ENCODE data around the gene ZMIZ1. TPM values are rescaled to one million over a fixed set of nuclear protein-coding genes. Genes with fewer than 3 reads are reported as not detected.
"Not testable (repeated sequence)": the region's sequence is repeated elsewhere in the genome, so short reads cannot be mapped to it uniquely, and the experiment has no call there.

ZMIZ1 gene
- total RNA-seq, 1 donor from 2014 or later, result 11.5 TPM

GRCh38 chr10:79335470-79336235 is 266.9 kb downstream of the ZMIZ1 start:
- H3K4me1 ChIP-seq (ENCODE audit: control insufficient read depth in 3 of 3, insufficient read depth in 3 of 3, low read length in 3 of 3), result peaks cover 0 to 15% (median 14%) of the 10 kb centered on the region in 3 donors
- H3K27ac ChIP-seq (ENCODE audit: low read depth, low read length), result no peak overlapping the region
- no peaks in the 10 kb centered on the region for H3K27me3 ChIP-seq (ENCODE audit: control insufficient read depth in 3 of 3, insufficient read depth in 3 of 3, low read length in 3 of 3)
- H3K9me3 ChIP-seq (ENCODE audit: control insufficient read depth in 3 of 3, low read length in 3 of 3), result no peaks in the 10 kb centered on the region
- no peak overlapping the region for H3K4me3 ChIP-seq (ENCODE audit: low read length in 3 of 3)
- peak overlapping the region in 2 of 3 donors; percentile 33 to 54 for H3K9ac ChIP-seq (ENCODE audit: low read depth in 1 of 3, low read length in 3 of 3)
- no peaks in the 10 kb centered on the region for H3K36me3 ChIP-seq (ENCODE audit: control insufficient read depth in 3 of 3, insufficient read depth in 3 of 3, low read length in 3 of 3)

DNA sequence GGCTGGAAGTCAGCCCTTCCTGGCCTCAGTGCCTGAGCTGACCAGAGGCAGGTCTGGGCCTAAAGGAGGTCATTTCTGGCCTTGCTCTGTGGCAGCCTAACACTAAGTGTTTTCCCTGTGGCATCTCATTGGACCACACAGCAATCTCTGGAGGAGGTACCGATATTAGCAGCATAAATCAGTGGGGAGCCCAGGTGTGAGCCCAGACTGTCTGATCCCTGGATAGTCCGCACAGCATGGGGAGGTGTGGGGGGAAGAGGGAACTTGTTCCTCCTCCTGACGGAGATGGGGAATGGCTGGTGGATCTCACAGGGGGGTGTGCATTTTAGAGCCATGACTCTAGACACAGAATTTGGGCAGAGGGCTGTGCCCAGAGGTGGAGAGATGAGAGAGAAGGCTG is 267.5 kb downstream of the ZMIZ1 start:
- H3K36me3 ChIP-seq (ENCODE audit: control insufficient read depth in 3 of 3, insufficient read depth in 3 of 3, low read length in 3 of 3), result no peaks in the 10 kb centered on the region
- H3K27me3 ChIP-seq (ENCODE audit: control insufficient read depth in 3 of 3, insufficient read depth in 3 of 3, low read length in 3 of 3), result no peaks in the 10 kb centered on the region
- H3K9me3 ChIP-seq (ENCODE audit: control insufficient read depth in 3 of 3, low read length in 3 of 3), result no peaks in the 10 kb centered on the region
- H3K9ac ChIP-seq (ENCODE audit: low read depth in 1 of 3, low read length in 3 of 3), result peak overlapping the region in 1 of 3 donors; percentile 54
- peaks cover 0 to 17% (median 15%) of the 10 kb centered on the region in 3 donors for H3K4me1 ChIP-seq (ENCODE audit: control insufficient read depth in 3 of 3, insufficient read depth in 3 of 3, low read length in 3 of 3)
- H3K27ac ChIP-seq (ENCODE audit: low read depth, low read length), result no peak overlapping the region
- H3K4me3 ChIP-seq (ENCODE audit: low read length in 3 of 3), result no peak overlapping the region

DNA sequence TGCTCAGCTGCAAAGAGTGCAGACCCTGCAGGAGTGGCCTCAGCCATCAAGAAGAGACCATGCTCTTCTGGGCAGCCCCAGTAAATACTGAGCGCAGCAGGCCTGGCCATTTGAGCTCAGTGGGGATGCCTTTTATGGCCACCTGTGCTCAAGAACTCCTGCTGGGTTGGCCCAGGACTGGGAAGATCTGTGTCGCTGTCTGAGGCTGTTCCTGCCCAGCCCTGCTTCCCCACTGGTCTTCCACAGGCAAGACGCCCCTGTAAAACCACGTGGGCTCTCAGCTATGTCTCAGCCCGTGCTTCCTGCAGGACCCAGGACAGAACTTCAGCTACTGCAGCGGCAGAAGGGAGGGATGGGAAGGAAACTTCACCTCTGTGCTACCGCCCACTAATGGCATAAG is 268.0 kb downstream of the ZMIZ1 start:
- no peak overlapping the region for H3K4me3 ChIP-seq (ENCODE audit: low read length in 3 of 3)
- H3K27me3 ChIP-seq (ENCODE audit: control insufficient read depth in 3 of 3, insufficient read depth in 3 of 3, low read length in 3 of 3), result no peaks in the 10 kb centered on the region
- H3K4me1 ChIP-seq (ENCODE audit: control insufficient read depth in 3 of 3, insufficient read depth in 3 of 3, low read length in 3 of 3), result peaks cover 0 to 17% (median 15%) of the 10 kb centered on the region in 3 donors
- H3K27ac ChIP-seq (ENCODE audit: low read depth, low read length), result no peak overlapping the region
- no peak overlapping the region for H3K9ac ChIP-seq (ENCODE audit: low read depth in 1 of 3, low read length in 3 of 3)
- no peaks in the 10 kb centered on the region for H3K9me3 ChIP-seq (ENCODE audit: control insufficient read depth in 3 of 3, low read length in 3 of 3)
- H3K36me3 ChIP-seq (ENCODE audit: control insufficient read depth in 3 of 3, insufficient read depth in 3 of 3, low read length in 3 of 3), result no peaks in the 10 kb centered on the region

DNA sequence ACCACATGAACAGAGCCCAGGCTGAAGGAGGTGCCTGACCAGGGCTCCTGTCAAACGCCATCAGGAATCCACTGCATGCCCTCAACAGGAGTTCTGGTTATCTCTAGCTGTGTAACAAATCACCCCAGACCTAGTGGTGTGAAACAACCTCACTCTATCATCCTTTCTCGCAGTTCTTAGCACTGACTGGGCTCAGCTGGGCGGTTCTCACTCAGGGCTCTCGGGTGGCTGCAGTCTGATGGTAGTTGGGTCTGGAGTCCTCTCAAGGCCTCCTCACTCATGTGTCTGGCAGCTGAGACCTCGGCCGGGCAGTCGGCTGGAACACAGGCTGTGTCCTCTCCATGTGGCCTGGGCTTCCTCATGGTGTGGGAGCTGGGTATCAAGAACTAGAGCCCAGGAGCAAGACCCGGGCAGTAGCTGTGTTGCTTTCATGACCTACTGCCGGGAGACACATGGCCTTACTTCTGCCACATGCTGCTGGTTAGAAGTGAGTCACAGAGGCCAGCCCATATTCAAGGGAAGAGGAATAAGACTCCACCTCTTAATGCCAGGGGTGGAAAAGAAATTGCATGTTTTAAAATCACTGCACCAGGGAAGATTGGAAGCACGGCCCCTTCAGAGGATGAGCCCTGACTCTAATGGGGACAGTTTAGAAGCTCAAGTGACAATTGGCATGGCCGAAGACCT is 269.2 kb downstream of the ZMIZ1 start:
- not testable (repeated sequence) for H3K9ac ChIP-seq (ENCODE audit: low read depth in 1 of 3, low read length in 3 of 3); H3K27me3 ChIP-seq (ENCODE audit: control insufficient read depth in 3 of 3, insufficient read depth in 3 of 3, low read length in 3 of 3); H3K27ac ChIP-seq (ENCODE audit: low read depth, low read length)

GRCh38 chr10:79339266-79339665 is 270.5 kb downstream of the ZMIZ1 start:
- Histone ChIP-seq H3K27me3 (ENCODE audit: control insufficient read depth in 3 of 3, insufficient read depth in 3 of 3, low read length in 3 of 3) (no peaks in the 10 kb centered on the region), H3K9ac (ENCODE audit: low read depth in 1 of 3, low read length in 3 of 3) (no peak overlapping the region), H3K4me3 (ENCODE audit: low read length in 3 of 3) (no peak overlapping the region), H3K4me1 (ENCODE audit: control insufficient read depth in 3 of 3, insufficient read depth in 3 of 3, low read length in 3 of 3) (peaks cover 4 to 31% (median 22%) of the 10 kb centered on the region in 3 donors), H3K36me3 (ENCODE audit: control insufficient read depth in 3 of 3, insufficient read depth in 3 of 3, low read length in 3 of 3) (no peaks in the 10 kb centered on the region), H3K9me3 (ENCODE audit: control insufficient read depth in 3 of 3, low read length in 3 of 3) (no peaks in the 10 kb centered on the region), H3K27ac (ENCODE audit: low read depth, low read length) (no peak overlapping the region)

More for the DNA sequence above, 269.2 kb downstream of the ZMIZ1 start:
- H3K4me1 ChIP-seq (ENCODE audit: control insufficient read depth in 3 of 3, insufficient read depth in 3 of 3, low read length in 3 of 3), result peaks cover under 1 to 25% (median 17%) of the 10 kb centered on the region in 3 donors
- H3K36me3 ChIP-seq (ENCODE audit: control insufficient read depth in 3 of 3, insufficient read depth in 3 of 3, low read length in 3 of 3); H3K9me3 ChIP-seq (ENCODE audit: control insufficient read depth in 3 of 3, low read length in 3 of 3); H3K4me3 ChIP-seq (ENCODE audit: low read length in 3 of 3): not testable (repeated sequence)

- H3K27ac ChIP-seq (ENCODE audit: low read depth, low read length), result no peak overlapping the region
- H3K4me1 ChIP-seq (ENCODE audit: control insufficient read depth in 3 of 3, insufficient read depth in 3 of 3, low read length in 3 of 3), result peaks cover 4 to 24% (median 11%) of the 10 kb centered on the region in 3 donors
- no peaks in the 10 kb centered on the region for H3K36me3 ChIP-seq (ENCODE audit: control insufficient read depth in 3 of 3, insufficient read depth in 3 of 3, low read length in 3 of 3)
- no peak overlapping the region for H3K9ac ChIP-seq (ENCODE audit: low read depth in 1 of 3, low read length in 3 of 3)
- no peaks in the 10 kb centered on the region for H3K27me3 ChIP-seq (ENCODE audit: control insufficient read depth in 3 of 3, insufficient read depth in 3 of 3, low read length in 3 of 3)
- no peaks in the 10 kb centered on the region for H3K9me3 ChIP-seq (ENCODE audit: control insufficient read depth in 3 of 3, low read length in 3 of 3)
- H3K4me3 ChIP-seq (ENCODE audit: low read length in 3 of 3), result no peak overlapping the region
Measured at GRCh38 chr10:79340646-79341244, 272.0 kb downstream of the ZMIZ1 start.

GRCh38 chr10:79342295-79342761 is 273.6 kb downstream of the ZMIZ1 start:
- Histone ChIP-seq H3K36me3 (ENCODE audit: control insufficient read depth in 3 of 3, insufficient read depth in 3 of 3, low read length in 3 of 3) (no peaks in the 10 kb centered on the region), H3K4me3 (ENCODE audit: low read length in 3 of 3) (no peak overlapping the region), H3K9ac (ENCODE audit: low read depth in 1 of 3, low read length in 3 of 3) (no peak overlapping the region), H3K9me3 (ENCODE audit: control insufficient read depth in 3 of 3, low read length in 3 of 3) (no peaks in the 10 kb centered on the region), H3K27me3 (ENCODE audit: control insufficient read depth in 3 of 3, insufficient read depth in 3 of 3, low read length in 3 of 3) (no peaks in the 10 kb centered on the region), H3K4me1 (ENCODE audit: control insufficient read depth in 3 of 3, insufficient read depth in 3 of 3, low read length in 3 of 3) (peaks cover 7 to 24% (median 10%) of the 10 kb centered on the region in 3 donors), H3K27ac (ENCODE audit: low read depth, low read length) (no peak overlapping the region)

DNA sequence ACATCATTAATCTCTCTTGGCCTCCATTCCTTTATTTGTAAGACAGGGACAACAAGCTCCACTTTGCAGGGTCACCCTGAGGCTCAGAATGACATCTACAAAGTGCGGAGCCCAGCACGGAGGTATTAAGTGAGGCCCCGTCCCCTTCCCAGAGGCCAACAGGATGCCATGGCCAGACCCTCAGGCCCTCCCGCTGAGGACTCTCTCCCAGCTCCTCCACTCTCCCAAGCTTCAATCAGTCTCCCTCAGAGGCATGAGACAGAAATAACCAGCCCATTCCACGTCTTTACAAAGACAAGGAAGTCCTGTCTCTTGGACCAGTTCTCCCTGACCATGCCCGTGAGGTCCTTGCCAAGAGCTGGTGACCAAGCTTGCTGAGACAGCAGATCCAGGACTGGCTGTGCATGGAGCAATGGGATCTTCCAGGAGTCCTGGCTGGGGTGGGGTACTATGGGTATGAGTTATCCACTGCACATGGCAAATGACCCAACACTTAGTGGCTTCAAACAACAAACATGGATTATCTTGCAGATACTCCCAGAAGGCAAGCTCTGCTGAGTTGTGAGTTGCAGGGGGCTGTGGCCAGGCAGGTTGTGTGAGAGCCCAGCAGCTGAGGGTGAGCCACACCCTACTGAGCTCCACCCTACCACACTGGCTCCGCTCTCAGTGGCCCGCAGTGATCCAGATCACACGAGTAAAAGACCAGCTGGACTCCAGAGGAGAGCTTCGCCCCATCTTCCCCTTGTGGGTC is 274.2 kb downstream of the ZMIZ1 start:
- Histone ChIP-seq H3K27me3 (ENCODE audit: control insufficient read depth in 3 of 3, insufficient read depth in 3 of 3, low read length in 3 of 3) (no peaks in the 10 kb centered on the region), H3K36me3 (ENCODE audit: control insufficient read depth in 3 of 3, insufficient read depth in 3 of 3, low read length in 3 of 3) (no peaks in the 10 kb centered on the region), H3K27ac (ENCODE audit: low read depth, low read length) (no peak overlapping the region), H3K4me3 (ENCODE audit: low read length in 3 of 3) (no peak overlapping the region), H3K9ac (ENCODE audit: low read depth in 1 of 3, low read length in 3 of 3) (no peak overlapping the region), H3K9me3 (ENCODE audit: control insufficient read depth in 3 of 3, low read length in 3 of 3) (no peaks in the 10 kb centered on the region), H3K4me1 (ENCODE audit: control insufficient read depth in 3 of 3, insufficient read depth in 3 of 3, low read length in 3 of 3) (peaks cover 10 to 28% (median 14%) of the 10 kb centered on the region in 3 donors)

DNA sequence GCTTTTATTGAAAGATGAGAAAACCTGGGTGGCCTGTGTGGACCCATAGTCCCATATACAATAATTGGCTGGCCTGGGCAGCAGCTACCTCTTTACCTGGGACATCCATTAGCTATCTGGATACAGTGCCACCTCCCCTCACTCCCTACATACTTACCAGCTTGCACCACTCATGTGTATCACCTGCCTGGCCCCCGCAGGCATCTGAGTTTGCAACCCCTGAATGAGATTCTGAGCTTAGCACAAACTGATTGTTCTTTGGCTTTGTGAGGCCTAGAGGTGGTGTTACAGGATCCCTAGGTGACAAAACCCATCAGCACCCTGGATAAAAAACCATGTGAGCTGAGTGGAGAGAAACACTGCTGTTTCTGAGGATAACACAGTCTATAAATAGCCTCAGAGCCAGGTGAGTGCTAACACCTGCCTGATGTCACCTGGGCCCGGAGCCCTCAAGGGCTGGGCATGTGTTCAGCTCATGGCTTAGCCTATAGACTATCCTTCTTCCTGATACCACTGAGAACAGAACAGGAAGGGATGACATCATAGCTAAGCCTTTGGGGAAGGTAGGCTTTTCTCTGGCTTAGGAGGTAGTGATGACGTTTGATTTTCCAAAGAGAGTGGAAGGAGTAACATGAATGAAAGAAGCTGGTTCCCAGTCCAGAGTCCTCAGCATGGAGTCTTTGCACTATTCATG is 275.9 kb downstream of the ZMIZ1 start:
- Histone ChIP-seq H3K27ac (ENCODE audit: low read depth, low read length) (no peak overlapping the region), H3K9ac (ENCODE audit: low read depth in 1 of 3, low read length in 3 of 3) (no peak overlapping the region), H3K36me3 (ENCODE audit: control insufficient read depth in 3 of 3, insufficient read depth in 3 of 3, low read length in 3 of 3) (peaks cover 6 to 10% (median 7%) of the 10 kb centered on the region in 3 donors), H3K27me3 (ENCODE audit: control insufficient read depth in 3 of 3, insufficient read depth in 3 of 3, low read length in 3 of 3) (no peaks in the 10 kb centered on the region), H3K4me1 (ENCODE audit: control insufficient read depth in 3 of 3, insufficient read depth in 3 of 3, low read length in 3 of 3) (peaks cover 16 to 40% (median 31%) of the 10 kb centered on the region in 3 donors), H3K9me3 (ENCODE audit: control insufficient read depth in 3 of 3, low read length in 3 of 3) (no peaks in the 10 kb centered on the region), H3K4me3 (ENCODE audit: low read length in 3 of 3) (no peak overlapping the region)

Data from skeletal muscle tissue (tissue), 4 donors.